IMR-90 (cell line): ENCODE measurements around the gene NPR3. TPM values are rescaled to one million over a fixed set of nuclear protein-coding genes. Genes with fewer than 3 reads are reported as not detected.

Experiments
- ATAC-seq: fragments of 200-7000 bp; cut with Tn5 transposase; 2 replicates; pipeline ENCODE4 v1.9.1; 2020; ENCODE audit warnings: low read depth, mild to moderate bottlenecking, moderate library complexity
- BruUV-seq: library from RNA; stranded (reverse); fragments of 400-500 nt; replicated peaks from 2 replicates; lab custom pipeline; 2021; lab: Mats Ljungman, UMichigan
- CTCF ChIA-PET: fragments of 300-600 bp; formaldehyde crosslinking; extraction: SDS; loops from one replicate; lab custom pipeline; 2021; ENCODE audit warnings: antibody characterized with exemption; lab: Yijun Ruan, JAX
- POLR2A ChIA-PET: fragments of 300-600 bp; sonication (Branson Sonifier 250); formaldehyde crosslinking; loops from one replicate; lab custom pipeline; 2022; ENCODE audit warnings: antibody characterized with exemption; ENCODE audit not compliant: unreplicated experiment; lab: Charles Lee
- DNase-seq: peaks from one replicate; pipeline ENCODE4 v3.0.0; 2013
- H2AFZ ChIP-seq: replicated peaks from 2 replicates; pipeline ENCODE3; 2013; ENCODE audit warnings: low read length, mild to moderate bottlenecking; ENCODE audit not compliant: poor library complexity
- H2AK5ac ChIP-seq: 2 replicates; pipeline ENCODE4 v1.6.1; 2013; ENCODE audit warnings: low read depth, low read length, inconsistent platforms
- H2AK9ac ChIP-seq: replicated peaks from 2 replicates; pipeline ENCODE3; 2013; ENCODE audit warnings: mild to moderate bottlenecking, low read depth, low read length, moderate library complexity; ENCODE audit not compliant: poor library complexity
- H2BK120ac ChIP-seq: 2 replicates; pipeline ENCODE4 v1.6.1; 2013; ENCODE audit warnings: low read depth, low read length, inconsistent platforms
- H2BK15ac ChIP-seq: 3 replicates; pipeline ENCODE4 v1.6.1; 2013; ENCODE audit warnings: low read depth, low read length, inconsistent platforms
- H2BK20ac ChIP-seq: 2 replicates; pipeline ENCODE4 v1.6.1; 2013; ENCODE audit warnings: low read depth, mild to moderate bottlenecking, inconsistent platforms, low read length, moderate library complexity
- H2BK5ac ChIP-seq: 2 replicates; pipeline ENCODE4 v1.6.1; 2013; ENCODE audit warnings: mild to moderate bottlenecking, low read depth, low read length, inconsistent platforms; ENCODE audit not compliant: poor library complexity, severe bottlenecking
- H3K14ac ChIP-seq: replicated peaks from 2 replicates; pipeline ENCODE4 v1.6.1; 2013; ENCODE audit warnings: low read depth, low read length, inconsistent platforms
- H3K18ac ChIP-seq: 2 replicates; pipeline ENCODE4 v1.6.1; 2013; ENCODE audit warnings: low read depth, low read length, control low read depth
- H3K23ac ChIP-seq: 2 replicates; pipeline ENCODE4 v1.6.1; 2013; ENCODE audit warnings: low read depth, low read length, inconsistent platforms
- H3K27ac ChIP-seq: 2 replicates; pipeline ENCODE4 v1.5.1; 2013; ENCODE audit warnings: mild to moderate bottlenecking, control low read depth, low read length; ENCODE audit not compliant: insufficient read depth
- H3K27me3 ChIP-seq: 2 replicates; pipeline ENCODE4 v1.6.1; 2013; ENCODE audit warnings: low read length; ENCODE audit not compliant: control insufficient read depth, insufficient read depth
- H3K36me3 ChIP-seq: 2 replicates; pipeline ENCODE4 v1.6.1; 2013; ENCODE audit warnings: low read length, mixed read lengths; ENCODE audit not compliant: control insufficient read depth, insufficient read depth
- H3K4ac ChIP-seq: 2 replicates; pipeline ENCODE4 v1.6.1; 2013; ENCODE audit warnings: low read depth, low read length, inconsistent platforms
- H3K4me1 ChIP-seq: 2 replicates; pipeline ENCODE4 v1.6.1; 2013; ENCODE audit warnings: low read length, mixed read lengths; ENCODE audit not compliant: control insufficient read depth, insufficient read depth
- H3K4me2 ChIP-seq: 2 replicates; pipeline ENCODE4 v1.6.1; 2013; ENCODE audit warnings: low read depth, mild to moderate bottlenecking, control low read depth, low read length, moderate library complexity
- H3K4me3 ChIP-seq: 2 replicates; pipeline ENCODE4 v1.5.1; 2013; ENCODE audit warnings: low read depth, mild to moderate bottlenecking, control low read depth, low read length, moderate library complexity; ENCODE audit not compliant: insufficient read depth
- H3K56ac ChIP-seq: 2 replicates; pipeline ENCODE4 v1.6.1; 2013; ENCODE audit warnings: low read length, inconsistent platforms; ENCODE audit not compliant: insufficient read depth; ENCODE audit errors: extremely low read depth
- H3K79me1 ChIP-seq, 2 experiments: 2 replicates each; pipeline ENCODE4 v1.6.1; 2013; ENCODE audit warnings: low read length in 2 of 2, inconsistent platforms in 1 of 2, low read depth in 1 of 2
- H3K9ac ChIP-seq: 2 replicates; pipeline ENCODE4 v1.6.1; 2013; ENCODE audit warnings: low read depth, low read length, control low read depth
- H3K9me1 ChIP-seq: 2 replicates; pipeline ENCODE4 v1.6.1; 2013; ENCODE audit warnings: low read length, inconsistent platforms; ENCODE audit not compliant: insufficient read depth
- H3K9me3 ChIP-seq: 2 replicates; pipeline ENCODE4 v1.6.1; 2013; ENCODE audit warnings: low read length; ENCODE audit not compliant: control insufficient read depth, insufficient read depth
- H4K20me1 ChIP-seq: 2 replicates; pipeline ENCODE4 v1.6.1; 2013; ENCODE audit warnings: low read length, inconsistent platforms; ENCODE audit not compliant: insufficient read depth
- H4K5ac ChIP-seq: 2 replicates; pipeline ENCODE4 v1.6.1; 2013; ENCODE audit warnings: mild to moderate bottlenecking, low read depth, low read length, control low read depth
- H4K8ac ChIP-seq, 2 experiments: 2 replicates each; pipeline ENCODE4 v1.6.1; 2013; ENCODE audit warnings: low read depth in 2 of 2, low read length in 2 of 2, control low read depth in 1 of 2, inconsistent platforms in 1 of 2
- H4K91ac ChIP-seq: 2 replicates; pipeline ENCODE4 v1.6.1; 2013; ENCODE audit warnings: low read depth, low read length, inconsistent platforms; ENCODE audit not compliant: insufficient read depth
- BHLHE40 ChIP-seq: fragments of 150-350 bp; IDR thresholded peaks from 2 replicates; pipeline ENCODE4 v1.6.1; 2016; ENCODE audit warnings: mild to moderate bottlenecking, low read depth, low read length
- CHD1 ChIP-seq: IDR thresholded peaks from 2 replicates; pipeline ENCODE4 v1.6.1; 2012; ENCODE audit warnings: low read depth, low read length, improper control_type of control experiment
- CTCF ChIP-seq: conservative IDR thresholded peaks from 2 replicates; pipeline ENCODE4 v1.5.1; 2012; ENCODE audit warnings: mild to moderate bottlenecking, low read depth, low read length, improper control_type of control experiment
- FOS ChIP-seq: fragments of 150-350 bp; IDR thresholded peaks from 2 replicates; pipeline ENCODE4 v1.6.1; 2016; ENCODE audit warnings: low read depth, low read length
- MAZ ChIP-seq: IDR thresholded peaks from 2 replicates; pipeline ENCODE4 v1.6.1; 2012; ENCODE audit warnings: low read depth, mild to moderate bottlenecking, low read length, improper control_type of control experiment, moderate library complexity, borderline replicate concordance
- MXI1 ChIP-seq: IDR thresholded peaks from 2 replicates; pipeline ENCODE4 v1.6.1; 2012; ENCODE audit warnings: low read depth, mild to moderate bottlenecking, low read length, moderate library complexity, borderline replicate concordance
- NFE2L2 ChIP-seq: fragments of 150-350 bp; IDR thresholded peaks from 2 replicates; pipeline ENCODE4 v1.6.1; 2016; ENCODE audit warnings: low read depth, mild to moderate bottlenecking, low read length
- POLR2A ChIP-seq: IDR thresholded peaks from 2 replicates; pipeline ENCODE4 v1.6.1; 2012; ENCODE audit warnings: mild to moderate bottlenecking, low read depth, low read length
- RAD21 ChIP-seq: IDR thresholded peaks from 2 replicates; pipeline ENCODE4 v1.6.1; 2012; ENCODE audit warnings: low read length, improper control_type of control experiment
- RFX5 ChIP-seq: IDR thresholded peaks from 2 replicates; pipeline ENCODE4 v1.8.0; 2012; ENCODE audit warnings: low read depth, mild to moderate bottlenecking, low read length, moderate library complexity
- SMC3 ChIP-seq: fragments of 150-350 bp; IDR thresholded peaks from 2 replicates; pipeline ENCODE4 v1.6.1; 2016; ENCODE audit warnings: low read depth, mild to moderate bottlenecking, antibody characterized with exemption, low read length, moderate library complexity
- dilution Hi-C: fragments of 300-500 bp; cut with HindIII; formaldehyde crosslinking; loops from one replicate; pipeline ENCODE4 v1.14.3; 2018; ENCODE audit warnings: low sequenced_read_pairs; ENCODE audit not compliant: unreplicated experiment
- in situ Hi-C: fragments of 300-500 bp; cut with MboI; formaldehyde crosslinking; loops from 3 replicates; pipeline ENCODE4 v1.14.3; 2019; ENCODE audit warnings: low sequenced_read_pairs, inconsistent platforms, mixed read lengths
- intact Hi-C: fragments of 100-400 bp; cut with micrococcal nuclease; formaldehyde crosslinking; loops from 2 replicates; pipeline ENCODE4 v1.10.0; 2022
- polyA plus RNA-seq, 3 experiments: library from polyadenylated mRNA; depleted of rRNA; stranded (reverse); fragments of >200 nt; gene quantifications; 2 replicates each; pipeline ENCODE4 v1.2.3, GENCODE V29; 2012; ENCODE audit warnings: low replicate concordance in 1 of 3
- total RNA-seq: library from RNA; depleted of rRNA; stranded (reverse); fragments of >200 nt; gene quantifications from 2 replicates; pipeline ENCODE4 v1.2.3, GENCODE V29; 2012
- TF ChIP-seq, protein P1 (sequence below): fragments of 150-350 bp; IDR thresholded peaks from 2 replicates; pipeline ENCODE4 v1.6.1; 2017; ENCODE audit warnings: mild to moderate bottlenecking, antibody characterized with exemption, low read length, low read depth

NPR3 gene
- total and polyA plus RNA-seq, 2 of the 4 experiments (the other 2 are of a cell fraction) = 24.6 to 88.2 TPM

GRCh38 chr5:32703957-32704356 lies 7.2 kb upstream of the NPR3 start:
- H3K27me3 ChIP-seq = no peaks in the 10 kb centered on the region
- H4K5ac ChIP-seq = no peak overlapping the region
- no peaks in the 10 kb centered on the region for H3K9me3 ChIP-seq
- H3K18ac ChIP-seq = no peak overlapping the region
- no peak overlapping the region for H3K4me3 ChIP-seq
- no peak overlapping the region for H3K56ac ChIP-seq
- H2BK15ac ChIP-seq = no peak overlapping the region
- dilution Hi-C loops = no loop called here
- no peak overlapping the region for H3K23ac ChIP-seq
- H3K4me2 ChIP-seq = no peak overlapping the region
- DNase-seq (no peak), ATAC-seq (no peak)
- no peak overlapping the region for H3K27ac ChIP-seq
- H3K4ac ChIP-seq = no peak overlapping the region
- no peak overlapping the region for H2AFZ ChIP-seq
- ChIA-PET CTCF (no interaction called here), POLR2A (no interaction called here)
- no peaks in the 10 kb centered on the region; the same call in 1 of the 2 replicates for H3K4me1 ChIP-seq
- no peak overlapping the region for H2BK120ac ChIP-seq
- H3K9me1 ChIP-seq = no peaks in the 10 kb centered on the region
- in situ Hi-C loops = no loop called here
- H3K79me1 ChIP-seq = no peaks in the 10 kb centered on the region; a peak in 1 of 4 replicates
- BruUV-seq = no TSS peak
- H3K36me3 ChIP-seq = no peaks in the 10 kb centered on the region
- intact Hi-C loops = no loop called here
- no peak overlapping the region for H2BK5ac ChIP-seq
- H2AK5ac ChIP-seq = no peak overlapping the region
- H4K8ac ChIP-seq = no peak overlapping the region
- H3K14ac ChIP-seq = no peak overlapping the region
- no peak overlapping the region for H4K91ac ChIP-seq
- no peak overlapping the region for H2BK20ac ChIP-seq
- no peaks in the 10 kb centered on the region for H4K20me1 ChIP-seq
- H3K9ac ChIP-seq = no peak overlapping the region
- no peak for TF ChIP-seq RFX5
- no peak for TF ChIP-seq RAD21
- no peak for TF ChIP-seq CTCF
- no peak for TF ChIP-seq MXI1
- no peak for TF ChIP-seq CHD1
- TF ChIP-seq POLR2A = no peak
- TF ChIP-seq FOS = no peak
- TF ChIP-seq MAZ = no peak
- no peak for TF ChIP-seq NFE2L2
- TF ChIP-seq BHLHE40 = no peak
- TF ChIP-seq SMC3 = no peak
- TF ChIP-seq, protein P1, sequence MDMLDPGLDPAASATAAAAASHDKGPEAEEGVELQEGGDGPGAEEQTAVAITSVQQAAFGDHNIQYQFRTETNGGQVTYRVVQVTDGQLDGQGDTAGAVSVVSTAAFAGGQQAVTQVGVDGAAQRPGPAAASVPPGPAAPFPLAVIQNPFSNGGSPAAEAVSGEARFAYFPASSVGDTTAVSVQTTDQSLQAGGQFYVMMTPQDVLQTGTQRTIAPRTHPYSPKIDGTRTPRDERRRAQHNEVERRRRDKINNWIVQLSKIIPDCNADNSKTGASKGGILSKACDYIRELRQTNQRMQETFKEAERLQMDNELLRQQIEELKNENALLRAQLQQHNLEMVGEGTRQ = no peak
- H2AK9ac ChIP-seq = no peak overlapping the region
